Loucy (cell line): ENCODE measurements around the gene MTX2.

Experiments used
- H2AFZ ChIP-seq: fragments of 200-600 bp; sonication (generic); 2 replicates; pipeline ENCODE4 v1.6.0; 2016; ENCODE audit warnings: antibody characterized with exemption, mild to moderate bottlenecking, low read length, moderate library complexity
- H3F3A ChIP-seq: fragments of 200-600 bp; 2 replicates; pipeline ENCODE4 v1.6.0; 2016; ENCODE audit warnings: antibody characterized with exemption, low read depth, mild to moderate bottlenecking
- H3K27me3 ChIP-seq: fragments of 200-600 bp; sonication (generic); 2 replicates; pipeline ENCODE4 v1.6.1; 2014; ENCODE audit warnings: low read length, mild to moderate bottlenecking; ENCODE audit not compliant: insufficient read depth, poor library complexity, severe bottlenecking
- H3K36me3 ChIP-seq: fragments of 200-600 bp; sonication (generic); 2 replicates; pipeline ENCODE4 v1.6.1; 2016; ENCODE audit warnings: low read length; ENCODE audit not compliant: insufficient read depth
- H3K4me1 ChIP-seq: fragments of 200-600 bp; sonication (generic); 2 replicates; pipeline ENCODE4 v1.5.1; 2014; ENCODE audit warnings: low read length, mild to moderate bottlenecking; ENCODE audit not compliant: insufficient read depth, poor library complexity, severe bottlenecking
- H3K4me2 ChIP-seq: fragments of 200-600 bp; sonication (generic); 2 replicates; pipeline ENCODE4 v1.6.0; 2014; ENCODE audit warnings: antibody characterized with exemption, low read length, low read depth, mild to moderate bottlenecking; ENCODE audit not compliant: poor library complexity, severe bottlenecking
- H3K4me3 ChIP-seq: fragments of 200-600 bp; sonication (generic); 2 replicates; pipeline ENCODE4 v1.5.1; 2014; ENCODE audit warnings: low read length, mild to moderate bottlenecking, mixed read lengths; ENCODE audit not compliant: poor library complexity, severe bottlenecking
- H3K79me2 ChIP-seq: fragments of 200-600 bp; sonication (generic); 2 replicates; pipeline ENCODE4 v1.6.1; 2014; ENCODE audit warnings: low read length; ENCODE audit not compliant: insufficient read depth
- H3K9ac ChIP-seq: fragments of 200-600 bp; sonication (generic); 2 replicates; pipeline ENCODE4 v1.6.0; 2014; ENCODE audit warnings: mild to moderate bottlenecking, low read depth, low read length, moderate library complexity; ENCODE audit not compliant: poor library complexity, severe bottlenecking
- H3K9me2 ChIP-seq: fragments of 200-600 bp; sonication (generic); replicated peaks from 2 replicates; pipeline ENCODE4 v1.6.1; 2016; ENCODE audit warnings: low read depth, low read length, mixed read lengths
- H3K9me3 ChIP-seq: fragments of 200-600 bp; sonication (generic); 2 replicates; pipeline ENCODE4 v1.6.1; 2014; ENCODE audit warnings: mild to moderate bottlenecking, antibody characterized with exemption, low read length, low read depth; ENCODE audit not compliant: insufficient read depth
- H4K20me1 ChIP-seq: fragments of 200-600 bp; sonication (generic); 2 replicates; pipeline ENCODE4 v1.6.0; 2014; ENCODE audit warnings: antibody characterized with exemption, low read length, mild to moderate bottlenecking; ENCODE audit not compliant: insufficient read depth, poor library complexity, severe bottlenecking
- CTCF ChIP-seq: fragments of 200-600 bp; sonication (generic); conservative IDR thresholded peaks from 2 replicates; pipeline ENCODE4 v1.5.1; 2014; ENCODE audit warnings: mild to moderate bottlenecking, antibody characterized with exemption, low read length
- EZH2phosphoT487 ChIP-seq: fragments of 200-600 bp; IDR thresholded peaks from 2 replicates; pipeline ENCODE4 v1.6.1; 2018; ENCODE audit warnings: antibody characterized with exemption, mild to moderate bottlenecking, moderate library complexity, borderline replicate concordance

MTX2 gene

GRCh38 chr2:176280867-176281658, 11.8 kb downstream of the MTX2 start:
- Histone ChIP-seq H3K36me3 (no peaks in the 10 kb centered on the region), H3K4me2 (peak overlapping the region; percentile 22), H3K4me1 (peaks cover 56% of the 10 kb centered on the region), H3K79me2 (peaks cover 32% of the 10 kb centered on the region; the same call in 1 of the 2 replicates), H3K27me3 (no peaks in the 10 kb centered on the region), H3K9me2 (no peaks in the 10 kb centered on the region), H4K20me1 (peaks cover 18% of the 10 kb centered on the region), H3K4me3 (no peak overlapping the region), H2AFZ (no peak overlapping the region), H3K9ac (no peak overlapping the region), H3F3A (no peaks in the 10 kb centered on the region), H3K9me3 (no peaks in the 10 kb centered on the region)
- no peak for TF ChIP-seq EZH2phosphoT487
- no peak for TF ChIP-seq CTCF

- no peaks in the 10 kb centered on the region for H3K9me2 ChIP-seq
- H2AFZ ChIP-seq, result no peak overlapping the region
Observed at GRCh38 chr2:176283291-176284068, 14.2 kb downstream of the MTX2 start.

More at GRCh38 chr2:176283291-176284068, 14.2 kb downstream of the MTX2 start:
- Histone ChIP-seq H3K27me3 (no peaks in the 10 kb centered on the region), H4K20me1 (peaks cover 13% of the 10 kb centered on the region), H3K4me2 (peak overlapping the region; percentile 32), H3K4me1 (peaks cover 60% of the 10 kb centered on the region), H3K79me2 (peaks cover 30% of the 10 kb centered on the region; the same call in 1 of the 2 replicates), H3K9ac (no peak overlapping the region), H3K36me3 (no peaks in the 10 kb centered on the region), H3K4me3 (no peak overlapping the region), H3F3A (no peaks in the 10 kb centered on the region), H3K9me3 (no peaks in the 10 kb centered on the region)
- TF ChIP-seq EZH2phosphoT487 (no peak), CTCF (no peak)
